NCI-H2171 treated with DMSO at 0.1 percent for 48 hours (cell line): ENCODE results near the gene UBE2J1.
A peak's percentile ranks its signal among the peaks of the same experiment; 100 is the strongest.

ENCODE experiments used
- DNase-seq: peaks from one replicate; lab custom pipeline; 2025; lab: John Stamatoyannopoulos, UW

The UBE2J1 gene

DNA sequence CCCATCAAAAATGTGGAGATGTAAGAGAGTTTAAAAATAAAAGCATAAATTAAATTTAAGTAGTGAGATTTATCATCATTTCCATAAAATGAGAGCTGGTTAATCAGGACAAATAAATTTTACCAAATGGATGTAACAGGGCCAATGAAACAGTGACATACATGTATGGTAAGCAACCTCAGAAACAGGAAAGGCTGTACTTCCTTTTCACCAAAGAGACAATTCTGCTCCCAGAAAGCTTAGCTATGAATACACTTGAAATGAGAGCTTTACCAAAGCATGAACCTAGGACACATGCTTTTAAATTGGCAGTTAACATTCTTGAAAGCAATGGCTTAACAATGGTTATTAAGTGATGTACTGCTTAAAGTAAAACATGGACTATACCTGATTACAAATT lies 12.1 kb upstream of the UBE2J1 start:
- DNase-seq: no peak

DNA sequence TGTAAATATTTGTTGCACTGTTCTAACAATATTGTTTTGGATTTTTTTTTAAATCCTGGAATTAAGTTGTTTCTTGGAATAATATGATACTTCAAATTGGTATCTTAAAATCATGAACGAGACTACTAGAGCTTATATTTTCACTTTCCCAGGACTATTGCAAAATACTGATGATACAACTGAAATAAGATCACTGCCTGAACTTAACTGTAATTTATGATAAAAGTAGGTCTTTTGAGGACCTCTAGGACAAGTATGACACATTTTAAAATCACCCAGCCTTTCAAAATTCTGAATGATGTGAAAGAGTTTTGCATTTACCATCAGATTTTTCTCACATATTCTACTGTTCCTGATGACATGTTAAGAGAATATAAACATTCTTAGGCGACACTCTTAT lies 8.6 kb upstream of the UBE2J1 start:
- no peak for DNase-seq

DNA sequence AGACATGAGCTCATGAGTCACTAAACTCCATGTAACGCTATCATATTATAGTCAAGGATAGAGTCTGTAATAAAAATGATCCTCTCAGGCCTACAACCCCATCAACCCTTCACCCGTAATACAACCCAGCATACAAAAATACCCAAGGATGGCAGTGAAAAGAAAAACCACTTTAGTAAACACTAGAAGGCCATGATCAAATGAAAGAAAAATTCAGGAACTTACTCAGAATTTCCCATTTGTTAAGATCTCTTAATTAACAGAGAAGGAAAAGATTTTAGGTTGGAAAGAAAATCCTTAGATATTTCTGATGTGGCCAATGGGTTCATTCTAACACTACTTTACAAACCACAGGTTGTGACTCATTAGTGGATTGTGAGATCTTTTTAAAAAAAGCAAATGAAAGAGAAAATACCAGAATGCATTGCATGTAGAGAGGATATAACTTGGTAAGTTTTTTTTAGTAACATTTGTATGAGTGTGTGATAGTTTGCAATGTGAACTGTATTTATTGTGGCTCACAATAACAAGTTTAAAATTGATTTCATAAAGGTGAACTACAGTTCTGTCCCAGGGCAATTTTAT lies 8.0 kb upstream of the UBE2J1 start:
- DNase-seq: no peak

DNA sequence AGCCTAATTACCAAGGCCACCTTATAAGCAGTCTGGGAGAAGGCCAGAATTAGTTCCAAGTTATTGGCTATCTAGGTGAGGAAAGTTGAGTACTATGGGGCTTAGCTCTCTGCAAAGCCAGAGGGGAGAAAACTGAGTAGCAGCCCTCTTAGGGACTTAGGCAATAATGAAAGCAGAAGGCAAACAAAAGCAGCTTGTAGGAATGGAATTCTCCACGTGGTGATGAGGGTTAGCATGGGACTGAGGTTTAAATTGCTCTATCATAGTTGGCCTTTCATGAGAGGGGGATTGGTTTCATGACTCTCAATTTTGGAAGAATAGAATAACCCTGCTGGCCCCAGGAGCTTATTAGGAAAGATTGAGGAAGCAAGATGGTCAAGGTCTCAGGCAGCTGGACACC lies 7.0 kb upstream of the UBE2J1 start:
- DNase-seq: no peak

DNA sequence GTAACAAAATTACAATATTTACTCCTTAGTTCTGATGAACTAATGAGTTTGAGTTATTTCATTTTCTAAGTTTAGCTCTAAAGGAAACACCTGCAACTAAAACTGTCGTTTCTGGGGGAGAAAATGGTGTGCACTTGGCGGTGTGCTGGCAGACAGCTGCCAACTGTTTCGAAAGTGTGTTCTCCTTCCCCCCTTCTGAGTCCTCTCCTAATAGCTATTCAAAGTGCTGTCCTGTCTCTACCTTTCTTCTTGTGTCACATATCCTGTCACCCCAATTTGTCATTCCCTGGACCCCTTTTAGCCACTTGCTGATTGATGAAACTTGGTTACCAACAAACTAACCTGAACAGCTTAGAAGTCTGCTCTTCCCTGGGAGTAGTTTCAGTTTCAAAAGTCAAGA lies 4.9 kb upstream of the UBE2J1 start:
- no peak for DNase-seq

DNA sequence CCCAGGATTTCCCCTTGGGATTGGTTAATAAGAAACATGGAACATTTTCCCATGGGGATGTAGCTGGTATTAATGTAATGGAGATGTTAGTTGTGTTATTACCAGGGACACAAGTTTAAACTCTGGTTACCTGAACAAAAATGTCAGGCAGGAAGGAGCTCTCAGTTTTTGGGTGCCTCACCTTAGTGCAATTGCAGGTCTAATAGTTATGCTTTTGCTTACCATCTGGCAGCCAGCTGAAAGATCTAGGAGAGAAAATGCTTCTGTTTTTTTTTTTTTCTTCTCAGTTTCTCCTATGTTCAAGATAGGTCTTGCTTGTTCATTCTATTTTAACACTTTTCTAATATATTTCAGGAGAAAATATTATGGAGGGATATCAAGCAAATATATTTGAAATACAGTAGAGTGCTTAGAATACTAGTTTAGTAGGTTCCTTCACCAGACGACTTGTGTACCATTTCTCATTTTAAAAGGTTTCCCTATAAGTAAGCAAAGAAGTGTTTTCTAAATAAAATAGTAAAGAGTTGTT lies 4.2 kb upstream of the UBE2J1 start:
- DNase-seq: peak; percentile 74

DNA sequence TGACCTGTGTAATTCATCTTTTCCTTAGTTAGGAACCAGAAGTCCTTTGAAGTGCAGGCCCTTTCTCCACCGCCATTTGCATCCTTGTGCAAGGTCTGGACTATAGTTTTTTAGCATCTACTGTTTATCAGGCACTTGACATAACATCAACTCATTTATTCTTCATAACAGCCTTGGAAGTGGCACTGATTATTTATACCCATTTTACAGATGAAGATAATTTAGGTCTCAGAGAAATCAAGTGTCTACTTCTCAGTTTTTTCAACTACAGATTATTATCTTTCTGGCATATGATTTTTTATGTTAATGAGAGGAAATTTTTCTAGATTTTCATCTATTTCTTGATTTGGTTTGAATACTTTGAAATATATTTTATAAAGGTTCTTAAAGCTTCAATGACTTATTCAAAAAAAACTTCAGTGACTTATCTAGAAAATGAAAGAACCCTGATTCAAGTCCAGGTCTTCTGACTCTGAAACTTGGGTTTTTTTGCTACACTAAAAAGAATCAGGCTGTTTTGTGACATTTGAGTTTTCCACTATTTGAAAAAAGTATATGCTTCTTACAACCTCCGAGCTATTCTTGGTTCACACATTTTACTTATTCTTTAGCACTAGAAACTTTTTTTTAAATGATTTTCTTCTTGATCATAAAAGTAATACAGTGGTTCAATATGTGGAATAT lies 3.1 kb upstream of the UBE2J1 start:
- DNase-seq: no peak

DNA sequence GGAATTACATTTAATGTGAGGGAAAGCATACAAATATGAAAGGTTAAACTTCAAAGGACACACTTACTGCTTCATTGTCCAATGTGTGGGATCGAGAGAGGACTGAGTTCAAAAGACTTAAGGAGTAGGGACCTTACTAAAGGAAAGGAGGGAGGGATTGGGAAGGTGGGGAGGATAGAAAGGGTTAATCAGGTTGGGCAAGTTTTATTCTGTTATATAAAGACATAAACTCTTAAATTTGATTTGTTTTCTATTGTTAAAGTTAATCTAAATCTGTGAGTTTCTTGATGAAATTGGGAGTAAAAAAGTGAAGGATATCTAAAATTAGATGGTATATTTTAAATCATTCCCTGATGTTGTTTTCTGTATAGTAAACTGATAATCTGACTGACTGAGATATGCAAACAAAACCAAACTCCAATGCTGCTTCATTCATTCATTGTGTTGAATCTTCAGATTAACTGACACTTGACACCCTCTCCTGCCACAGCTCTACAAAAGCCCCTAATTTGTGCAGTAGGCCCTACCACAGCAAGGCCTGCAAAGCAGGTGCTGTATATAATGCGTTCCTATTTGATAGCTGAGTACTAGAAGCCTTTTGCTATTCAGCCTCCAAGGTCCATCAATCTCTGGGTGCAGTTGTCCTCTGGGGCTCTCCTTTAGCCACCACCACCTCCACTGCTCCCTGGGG lies 1.3 kb upstream of the UBE2J1 start:
- DNase-seq: peak; percentile 17

DNA sequence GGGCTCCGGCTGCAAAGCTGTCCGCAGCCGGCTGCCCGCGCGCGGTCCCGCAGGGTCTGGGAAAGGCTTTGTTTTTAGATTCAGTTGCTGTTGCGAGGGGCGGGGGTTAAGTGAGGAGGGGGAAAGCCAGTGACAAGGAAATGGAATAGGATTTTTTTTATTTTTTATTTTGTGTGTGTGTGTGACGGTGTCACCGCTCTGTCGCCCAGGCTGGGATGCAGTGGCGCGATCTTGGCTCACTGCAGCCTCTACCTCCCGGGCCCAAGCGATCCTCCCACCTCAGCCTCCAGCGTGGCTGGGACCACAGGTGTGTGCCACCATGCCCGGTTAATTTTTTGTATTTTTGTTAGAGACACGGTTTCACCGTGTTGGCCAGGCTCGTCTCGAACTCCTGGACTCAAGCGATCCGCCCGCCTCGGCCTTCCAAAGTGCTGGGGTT lies 615 bp upstream of the UBE2J1 start:
- DNase-seq: no peak

DNA sequence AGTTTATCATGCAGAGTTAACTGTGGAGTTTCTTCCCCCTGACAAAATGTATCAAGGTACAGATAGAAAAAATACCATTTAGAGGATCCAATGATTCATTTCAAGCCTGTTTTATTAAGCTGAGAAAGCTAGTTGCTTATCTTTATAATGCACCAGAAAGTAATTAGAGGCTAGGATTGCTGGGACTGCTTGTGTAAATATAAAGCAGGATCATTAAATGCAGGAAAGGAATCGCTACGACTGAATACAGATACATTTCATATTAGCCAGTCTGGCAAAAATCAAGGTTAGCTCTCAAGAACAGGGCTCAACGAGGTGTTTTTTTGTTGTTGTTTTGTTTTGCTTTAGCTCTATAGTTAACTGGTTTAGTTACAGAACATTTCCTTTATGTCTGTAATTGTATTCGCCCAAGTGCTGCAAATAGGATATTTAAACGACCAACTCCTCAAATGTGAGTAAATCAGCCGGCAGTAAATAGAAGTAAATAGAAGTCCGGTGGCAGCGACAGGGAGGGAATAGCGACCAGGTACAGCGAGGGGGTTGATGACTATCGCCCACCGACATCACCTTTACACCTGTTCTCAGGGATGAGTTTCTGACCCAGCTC lies 748 bp downstream of the UBE2J1 start:
- peak; percentile 52 for DNase-seq

DNA sequence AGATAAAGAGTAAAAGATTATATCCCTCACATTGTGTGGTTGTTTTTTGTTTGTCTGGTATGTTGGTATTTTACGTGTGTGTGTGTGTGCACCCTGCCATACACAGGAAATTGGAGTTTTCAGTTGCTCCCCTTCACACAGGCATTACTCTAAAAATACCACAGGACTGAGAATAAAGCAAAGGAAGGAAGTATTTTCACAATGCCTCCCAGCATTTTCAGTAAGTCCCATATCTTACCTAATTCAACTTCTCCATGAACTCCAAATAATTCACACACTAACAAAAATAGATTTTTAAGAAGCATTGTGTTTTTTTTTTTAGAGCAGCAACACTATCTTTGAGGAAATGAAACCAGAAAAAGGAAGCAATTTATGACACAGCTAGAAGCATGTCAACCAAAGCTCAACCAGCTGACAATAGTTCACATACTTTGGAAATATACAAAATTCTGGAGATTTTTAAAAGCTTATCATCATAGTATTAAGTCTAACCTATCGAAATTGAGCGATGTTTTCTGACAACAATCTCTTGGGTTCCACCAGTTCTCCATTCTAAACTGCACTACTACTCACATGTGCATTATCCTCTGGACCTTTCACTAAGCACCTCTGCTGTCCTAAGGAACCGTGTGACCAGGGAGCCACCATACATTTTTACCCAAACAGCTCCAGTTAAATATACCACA lies 2.1 kb downstream of the UBE2J1 start:
- no peak for DNase-seq

DNA sequence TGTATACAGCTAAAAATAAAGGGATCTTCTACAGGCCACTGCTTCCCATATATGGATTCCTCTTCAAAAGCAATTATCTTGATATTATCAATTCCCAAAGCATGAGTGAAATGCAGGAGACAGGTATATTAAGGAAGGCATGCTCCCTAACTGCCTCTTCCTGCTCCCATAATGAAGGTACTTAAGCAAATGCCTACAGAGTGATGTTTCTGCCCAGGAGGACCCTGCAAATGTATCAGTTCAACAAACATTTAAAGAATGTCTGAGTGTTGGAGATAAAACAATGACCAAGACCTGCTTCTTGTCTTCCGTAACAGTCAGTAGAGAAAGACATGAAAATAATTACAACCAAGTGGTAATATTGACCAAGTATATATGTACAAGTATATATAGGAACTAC lies 4.2 kb downstream of the UBE2J1 start:
- DNase-seq: no peak

DNA sequence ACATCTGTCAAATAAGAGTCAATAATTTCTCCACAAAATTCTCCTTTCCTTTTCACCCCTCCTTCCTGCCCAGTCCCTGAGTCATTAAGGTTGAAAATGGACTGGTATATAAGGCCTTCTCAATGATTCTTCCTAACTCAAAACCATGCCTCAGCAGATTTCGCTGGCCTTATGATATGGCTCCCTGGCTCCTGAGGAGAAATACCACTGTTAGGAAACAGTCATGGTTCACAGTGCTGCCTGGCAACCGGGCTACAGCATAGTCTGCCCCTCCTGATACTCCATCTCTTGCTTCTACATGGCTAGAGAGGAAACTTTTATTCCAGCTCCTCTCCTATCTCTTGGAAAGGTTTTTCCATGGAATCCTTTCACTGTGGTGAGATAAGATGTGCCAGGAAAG lies 4.7 kb downstream of the UBE2J1 start:
- DNase-seq: no peak

DNA sequence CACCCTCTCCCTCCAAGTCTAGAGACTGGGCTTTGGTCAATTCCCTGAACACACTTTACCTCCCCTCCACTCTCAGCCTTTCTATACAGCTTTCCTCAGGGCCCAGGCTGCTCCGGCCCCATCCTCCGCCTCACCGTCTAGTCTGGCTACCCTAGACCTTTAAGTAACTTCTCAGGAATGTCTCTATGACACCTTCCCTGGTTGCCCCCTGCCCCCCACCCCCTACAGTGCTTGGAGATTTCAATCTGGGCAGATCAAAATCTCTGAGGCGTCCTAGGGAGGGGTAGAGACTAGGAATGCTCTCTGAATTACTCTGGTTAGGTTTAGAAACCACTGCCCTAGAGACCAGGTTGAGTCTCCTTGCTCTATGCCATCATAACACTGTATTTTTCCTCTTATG lies 6.1 kb downstream of the UBE2J1 start:
- no peak for DNase-seq

DNA sequence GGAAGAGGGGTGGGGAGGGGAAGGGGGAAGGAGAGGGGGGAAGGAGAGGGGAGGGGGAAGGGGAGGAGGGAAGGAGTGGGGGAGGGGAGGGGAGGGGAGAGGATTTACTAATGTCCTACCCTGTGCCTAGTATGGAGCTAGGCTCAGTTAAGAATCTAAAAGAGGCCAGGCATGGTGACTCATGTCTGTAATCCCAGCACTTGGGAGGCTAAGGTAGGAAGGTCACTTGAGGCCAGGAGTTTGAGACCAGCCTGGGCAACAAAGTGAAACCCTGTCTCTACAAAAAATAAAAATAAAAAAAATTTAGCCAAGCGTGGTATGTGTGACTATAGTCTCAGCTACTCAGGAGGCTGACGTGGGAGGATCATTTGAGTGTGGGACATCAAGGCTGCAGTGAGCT lies 13.0 kb downstream of the UBE2J1 start:
- no peak for DNase-seq

DNA sequence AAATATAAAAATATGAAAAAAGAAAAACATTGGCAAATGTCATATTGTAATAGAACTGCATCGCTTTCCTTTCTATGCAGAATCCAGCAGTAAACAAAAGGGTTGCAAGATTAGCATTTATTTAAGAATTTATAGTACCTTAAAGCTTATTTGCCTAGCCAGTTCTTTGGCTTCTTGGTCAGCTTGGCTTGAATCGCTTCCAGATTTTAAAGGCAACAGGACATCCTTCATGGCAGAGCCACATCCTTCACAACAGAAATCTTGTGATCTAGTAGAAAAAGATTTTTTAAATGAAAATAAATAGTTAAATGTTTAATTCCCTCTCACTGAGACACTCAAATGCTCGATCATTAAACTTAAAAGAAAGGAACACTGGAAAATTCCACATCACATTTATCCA lies 17.4 kb downstream of the UBE2J1 start:
- no peak for DNase-seq

DNA sequence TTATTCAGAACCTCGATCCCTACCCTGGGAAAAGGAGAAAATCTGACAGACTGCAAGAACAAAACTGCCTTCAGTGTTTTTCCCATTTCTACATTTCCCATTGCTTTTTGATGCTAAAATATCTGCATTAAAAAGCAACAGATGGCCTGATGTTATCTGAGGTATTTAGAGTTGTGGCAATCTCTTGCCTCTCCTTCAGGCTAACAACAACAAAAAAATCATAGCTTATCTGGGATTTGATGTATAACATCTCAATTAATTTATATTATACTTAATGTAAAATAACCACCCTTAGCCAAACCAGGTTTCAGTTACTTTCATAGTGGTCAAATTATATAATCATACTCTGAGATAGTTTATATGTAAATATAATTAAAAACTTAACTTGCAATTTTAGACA lies 21.6 kb downstream of the UBE2J1 start:
- DNase-seq: peak; percentile 17

DNA sequence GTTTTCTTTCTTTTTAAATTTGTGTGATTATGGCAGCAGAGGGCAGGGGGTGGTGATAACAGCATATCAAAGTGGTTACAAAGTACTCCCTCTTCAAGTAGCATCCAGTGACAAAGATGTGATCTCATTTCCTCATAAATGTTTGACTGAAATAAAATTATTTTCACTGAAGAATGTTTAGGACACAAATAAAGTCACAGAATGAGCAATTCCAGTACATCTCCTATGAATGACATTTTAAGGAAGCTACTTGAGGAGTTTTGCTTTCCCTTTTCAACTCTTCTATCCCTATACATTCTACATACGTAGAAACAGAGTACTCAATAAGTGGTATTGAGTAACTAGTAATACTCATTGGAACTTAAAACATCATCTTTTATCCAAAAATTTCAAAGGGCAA lies 23.5 kb downstream of the UBE2J1 start:
- DNase-seq: no peak

DNA sequence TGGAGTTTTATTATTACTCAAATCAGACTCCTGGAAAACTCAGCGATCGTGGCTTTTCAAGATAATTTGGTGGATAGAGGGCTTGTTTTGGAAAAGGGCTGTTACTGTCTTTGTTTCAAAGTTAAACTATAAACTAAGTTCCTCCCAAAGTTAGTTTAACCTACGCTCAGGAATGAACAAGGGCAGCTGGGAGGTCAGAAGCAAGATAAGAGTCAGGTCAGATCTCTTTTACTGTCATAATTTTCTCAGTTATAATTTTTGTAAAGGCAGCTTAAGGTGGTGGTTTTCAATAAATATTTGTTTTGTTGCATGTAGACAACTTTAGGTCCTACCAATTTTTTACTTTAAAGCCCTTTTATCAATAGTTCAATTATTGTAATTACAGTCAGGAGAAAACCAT lies 28.2 kb downstream of the UBE2J1 start:
- DNase-seq: no peak

DNA sequence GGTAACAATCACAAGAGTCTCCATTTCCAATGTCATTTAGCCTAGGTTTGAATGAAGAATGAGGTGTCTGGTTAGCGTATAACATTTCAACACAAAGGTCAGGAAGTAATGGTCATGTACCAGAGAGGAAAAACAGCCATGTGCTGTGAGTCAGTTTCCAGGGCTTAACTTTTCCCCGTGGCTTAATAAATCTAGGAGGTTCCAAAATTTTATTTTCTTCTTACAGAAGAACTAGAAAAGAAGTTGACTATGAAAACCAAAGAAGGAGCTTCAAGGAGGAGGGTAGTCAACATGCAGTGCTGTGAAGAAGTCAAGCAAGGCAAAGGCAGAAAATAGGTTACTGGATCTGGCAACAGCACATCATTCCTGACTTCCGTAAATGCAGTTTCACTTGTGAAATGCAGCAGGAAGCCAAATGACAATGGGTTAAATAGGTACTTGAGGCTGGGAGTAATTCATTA lies 29.0 kb downstream of the UBE2J1 start:
- no peak for DNase-seq

DNA sequence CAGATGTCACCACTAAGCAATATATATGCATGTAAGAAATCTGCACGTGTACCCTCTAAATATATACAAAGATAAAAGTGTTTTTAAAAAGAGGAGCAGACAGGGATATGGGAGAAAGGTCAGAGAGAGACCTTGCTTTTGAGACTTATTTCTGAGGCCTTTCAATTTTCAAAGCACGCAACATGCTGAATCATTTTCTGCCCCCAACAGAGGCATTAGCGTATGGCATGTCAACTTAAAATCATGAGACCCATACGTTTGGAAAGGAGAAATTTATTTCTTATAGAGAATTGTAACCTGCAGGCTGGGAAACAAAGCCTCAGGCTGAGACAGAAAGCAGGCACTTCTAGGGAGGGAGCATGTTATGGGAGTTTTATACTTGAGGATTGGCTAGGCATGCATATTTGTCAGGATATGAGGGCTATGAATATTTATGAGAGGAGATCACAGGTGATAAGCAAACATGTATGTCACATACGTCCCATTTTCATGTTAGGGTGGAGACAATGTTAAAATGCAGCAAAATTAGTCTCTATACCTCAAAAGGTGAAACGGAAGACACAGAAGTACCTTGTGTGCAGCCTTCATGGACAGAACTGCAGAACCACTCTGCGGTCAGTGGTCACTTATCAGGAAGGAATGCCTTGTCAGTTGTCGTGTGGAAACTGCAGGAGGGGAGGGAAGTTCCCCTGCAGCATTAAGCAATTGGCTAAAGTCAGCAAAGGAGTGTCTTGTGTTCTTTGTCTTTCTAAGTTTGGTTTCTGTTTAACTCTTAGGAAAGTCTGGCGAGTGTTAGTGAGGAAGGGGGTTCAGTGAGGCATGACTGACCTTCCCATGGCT lies 31.2 kb downstream of the UBE2J1 start:
- no peak for DNase-seq
